Measurements from ENCODE around the gene GPS2.
A peak's percentile ranks its signal among the peaks of the same experiment; 100 is the strongest.

The GPS2 gene

GRCh38 chr17:7281074-7281952, 33.8 kb downstream of the GPS2 start, which contains the start of gene SLC2A4:
Gene SLC2A4, plus strand, starts transcription at chr17:7281718. Its CDS starts 217 bp downstream, at chr17:7281935.
- peak within 1 kb of the TSS; percentile 57 for H3K4me3 ChIP-seq (ENCODE audit: low read length)
- peak; percentile 94 for DNase-seq (ENCODE audit: low read depth, low spot score)

- DNase-seq (ENCODE audit: low read depth, low spot score) = peak; percentile 82
- peak overlapping the region; percentile 57 for H3K4me3 ChIP-seq (ENCODE audit: low read length)
Measured at GRCh38 chr17:7280519-7281073, 34.6 kb downstream of the GPS2 start.

- DNase-seq (ENCODE audit: low read depth, low spot score) = no peak
- no peak overlapping the region for H3K4me3 ChIP-seq (ENCODE audit: low read length)
Measured at GRCh38 chr17:7279448-7279847, 35.7 kb downstream of the GPS2 start.

- no peak for DNase-seq (ENCODE audit: low read depth, low spot score)
- no peak overlapping the region for H3K4me3 ChIP-seq (ENCODE audit: low read length)
Measured at GRCh38 chr17:7266784-7267183, 48.4 kb downstream of the GPS2 start.

- DNase-seq (ENCODE audit: low read depth, low spot score) = no peak
- H3K4me3 ChIP-seq (ENCODE audit: low read length) = no peak overlapping the region
Measured at GRCh38 chr17:7263801-7264078, 51.4 kb downstream of the GPS2 start.

- DNase-seq (ENCODE audit: low read depth, low spot score) = no peak
- H3K4me3 ChIP-seq (ENCODE audit: low read length) = no peak overlapping the region
Measured at GRCh38 chr17:7262935-7263800, 52.0 kb downstream of the GPS2 start.
